Trophoblast cell (in vitro differentiated cells and primary cell): ENCODE data around the gene FBXO44. TPM values are rescaled to one million over a fixed set of nuclear protein-coding genes. Genes with fewer than 3 reads are reported as not detected.
"Not testable (repeated sequence)": the region's sequence is repeated elsewhere in the genome, so short reads cannot be mapped to it uniquely, and the experiment has no call there.

ENCODE experiments used
- DNase-seq, 2 donors: peaks; one replicate each; pipeline ENCODE4 v3.0.0-alpha.2; 2016
- H2AFZ ChIP-seq: 2 replicates; pipeline ENCODE4 v1.6.1; 2013; ENCODE audit warnings: low read length, moderate library complexity, mild to moderate bottlenecking; ENCODE audit not compliant: insufficient read depth, poor library complexity
- H2AK5ac ChIP-seq: 2 replicates; pipeline ENCODE4 v1.6.1; 2013; ENCODE audit warnings: mild to moderate bottlenecking, low read length
- H2BK120ac ChIP-seq: 2 replicates; pipeline ENCODE4 v1.6.1; 2013; ENCODE audit warnings: low read length, mild to moderate bottlenecking, moderate library complexity; ENCODE audit not compliant: insufficient read depth, poor library complexity
- H2BK12ac ChIP-seq: 2 replicates; pipeline ENCODE4 v1.6.1; 2013; ENCODE audit warnings: mild to moderate bottlenecking, low read length, moderate library complexity
- H2BK5ac ChIP-seq: 2 replicates; pipeline ENCODE4 v1.6.1; 2013; ENCODE audit warnings: low read length, low read depth, moderate library complexity, mild to moderate bottlenecking; ENCODE audit not compliant: poor library complexity
- H3K14ac ChIP-seq: 2 replicates; pipeline ENCODE4 v1.6.1; 2013; ENCODE audit warnings: mild to moderate bottlenecking, low read length
- H3K18ac ChIP-seq: 2 replicates; pipeline ENCODE4 v1.6.1; 2013; ENCODE audit warnings: mild to moderate bottlenecking, low read length
- H3K23ac ChIP-seq: 2 replicates; pipeline ENCODE4 v1.6.1; 2013; ENCODE audit warnings: low read length
- H3K27ac ChIP-seq: 2 replicates; pipeline ENCODE4 v1.5.1; 2013; ENCODE audit warnings: low read depth, mild to moderate bottlenecking, inconsistent platforms, low read length, moderate library complexity
- H3K27me3 ChIP-seq: 2 replicates; pipeline ENCODE4 v1.6.1; 2013; ENCODE audit warnings: inconsistent platforms, mild to moderate bottlenecking, low read length, moderate library complexity; ENCODE audit not compliant: insufficient read depth
- H3K36me3 ChIP-seq, 2 experiments: 1 replicate in 1 of 2; 2 replicates in 1 of 2; pipeline ENCODE4 v1.6.1; 2013; ENCODE audit warnings: low read length in 2 of 2, mild to moderate bottlenecking in 2 of 2, moderate library complexity in 1 of 2; ENCODE audit not compliant: insufficient read depth in 2 of 2, control insufficient read depth in 1 of 2
- H3K4ac ChIP-seq: 2 replicates; pipeline ENCODE4 v1.6.1; 2013; ENCODE audit warnings: low read depth, mild to moderate bottlenecking, low read length, moderate library complexity
- H3K4me1 ChIP-seq, 2 experiments: 1 replicate in 1 of 2; 2 replicates in 1 of 2; pipeline ENCODE4 v1.6.1; 2013; ENCODE audit warnings: low read length in 2 of 2, mild to moderate bottlenecking in 2 of 2, moderate library complexity in 1 of 2; ENCODE audit not compliant: insufficient read depth in 2 of 2, control insufficient read depth in 1 of 2
- H3K4me2 ChIP-seq: 2 replicates; pipeline ENCODE4 v1.6.1; 2013; ENCODE audit warnings: inconsistent platforms, mild to moderate bottlenecking, low read length, moderate library complexity
- H3K4me3 ChIP-seq: 2 replicates; pipeline ENCODE4 v1.5.1; 2013; ENCODE audit warnings: mild to moderate bottlenecking, low read depth, low read length, inconsistent platforms
- H3K79me1 ChIP-seq: one replicate; pipeline ENCODE4 v1.6.1; 2013; ENCODE audit warnings: low read length
- H3K79me2 ChIP-seq: 2 replicates; pipeline ENCODE4 v1.6.1; 2013; ENCODE audit warnings: low read length, mild to moderate bottlenecking; ENCODE audit not compliant: control insufficient read depth, insufficient read depth, poor library complexity
- H3K9ac ChIP-seq: 2 replicates; pipeline ENCODE4 v1.6.1; 2013; ENCODE audit warnings: mild to moderate bottlenecking, low read length
- H3K9me3 ChIP-seq: 2 replicates; pipeline ENCODE4 v1.6.1; 2013; ENCODE audit warnings: low read depth, mild to moderate bottlenecking, control low read depth, inconsistent platforms, low read length; ENCODE audit not compliant: insufficient read depth
- H4K12ac ChIP-seq: 2 replicates; pipeline ENCODE4 v1.6.1; 2013; ENCODE audit warnings: low read depth, mild to moderate bottlenecking, low read length, moderate library complexity
- H4K8ac ChIP-seq: 2 replicates; pipeline ENCODE4 v1.6.1; 2013; ENCODE audit warnings: low read depth, mild to moderate bottlenecking, low read length, moderate library complexity
- H4K91ac ChIP-seq: one replicate; pipeline ENCODE4 v1.6.1; 2013; ENCODE audit warnings: low read depth, mild to moderate bottlenecking, low read length, moderate library complexity
- WGBS: extraction: QIAGEN DNeasy Blood & Tissue Kit; methylation state at CpG from one replicate; pipeline ENCODE4 v1.1.7; 2013; ENCODE audit warnings: missing lambda C conversion rate; ENCODE audit not compliant: insufficient read length, insufficient coverage; ENCODE audit errors: extremely low coverage; 5-methylcytosine and 5-hydroxymethylcytosine counted together
- polyA plus RNA-seq: library from polyadenylated mRNA; stranded (reverse); fragments of 200-250 nt; gene quantifications from 2 replicates; pipeline ENCODE4 v1.2.3, GENCODE V29; 2013

Gene FBXO44, protein sequence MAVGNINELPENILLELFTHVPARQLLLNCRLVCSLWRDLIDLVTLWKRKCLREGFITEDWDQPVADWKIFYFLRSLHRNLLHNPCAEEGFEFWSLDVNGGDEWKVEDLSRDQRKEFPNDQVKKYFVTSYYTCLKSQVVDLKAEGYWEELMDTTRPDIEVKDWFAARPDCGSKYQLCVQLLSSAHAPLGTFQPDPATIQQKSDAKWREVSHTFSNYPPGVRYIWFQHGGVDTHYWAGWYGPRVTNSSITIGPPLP
- polyA plus RNA-seq = 12.1 and 12.9 TPM in 2 replicates

DNA sequence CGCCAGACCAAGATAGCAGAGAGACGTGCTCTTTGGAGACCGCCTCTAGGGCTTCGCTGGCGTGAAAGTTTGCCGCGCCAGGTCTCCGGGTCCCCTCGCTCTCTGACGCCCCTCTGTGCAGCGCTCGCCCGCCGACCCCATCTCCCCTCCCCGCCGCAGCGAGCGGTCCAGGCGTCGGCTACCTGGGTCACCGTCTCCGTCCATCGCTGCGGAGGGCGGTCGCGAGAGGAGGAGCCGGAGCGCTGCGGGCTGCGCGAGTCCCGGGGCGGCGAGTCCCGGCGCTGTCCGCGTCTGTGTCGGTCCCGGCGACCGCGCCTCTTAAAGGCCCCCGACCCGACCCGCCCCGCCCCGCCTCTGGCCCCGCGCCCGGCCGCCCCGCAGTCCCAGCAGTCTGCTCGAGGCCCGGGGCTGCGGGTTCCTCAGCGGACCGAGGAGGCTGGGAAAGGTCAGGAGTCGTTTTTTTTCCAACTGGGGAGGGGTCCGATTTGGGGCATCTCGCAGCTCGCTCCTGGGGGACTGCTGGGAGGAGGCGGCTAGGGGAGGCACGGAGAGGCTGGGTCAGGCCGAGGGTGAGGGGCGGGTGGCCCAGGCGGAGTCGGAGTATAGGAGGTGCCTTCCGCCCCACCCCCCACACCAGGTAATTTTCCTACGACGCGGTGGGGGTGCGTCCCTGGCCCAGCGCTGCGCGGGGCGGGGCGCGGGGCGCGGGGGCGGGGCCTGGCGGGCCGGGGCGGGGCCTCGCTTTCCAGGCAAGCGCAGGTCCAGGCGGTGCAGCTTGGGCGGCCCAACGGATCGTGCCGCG, at the start of gene FBXO44, which contains the start of gene FBXO2:
FBXO44 (plus strand) TSS at position 741 of the 802 bp plus-strand sequence. CDS start 959 bp downstream, outside the sequence.
FBXO2 (minus strand) TSS at position 293 of the 802 bp plus-strand sequence; CDS start at position 204, 89 bp downstream.
- H3K4me2 ChIP-seq = peak within 1 kb of the TSS; percentile 85
- peak within 1 kb of the TSS; percentile 43 for H3K9ac ChIP-seq
- H4K8ac ChIP-seq = peak within 1 kb of the TSS; percentile 56
- H3K14ac ChIP-seq = peak within 1 kb of the TSS; percentile 35
- WGBS = no CpG with 5 or more reads among the region's 94 CpGs
- H3K9me3 ChIP-seq = peaks cover 4% of the 10 kb centered on the region
- peaks cover 12% of the 10 kb centered on the region for H3K79me1 ChIP-seq
- peak within 1 kb of the TSS; percentile 10 for H2BK120ac ChIP-seq
- H3K4me1 ChIP-seq = peaks cover 6 to 16% of the 10 kb centered on the region in 2 experiments
- H2BK5ac ChIP-seq = no peak within 1 kb of the TSS
- H2AFZ ChIP-seq = peak within 1 kb of the TSS; percentile 77
- H3K23ac ChIP-seq = no peak within 1 kb of the TSS
- H4K91ac ChIP-seq = peak within 1 kb of the TSS; percentile 70
- peak within 1 kb of the TSS; percentile 27 for H2BK12ac ChIP-seq
- peaks cover 2% of the 10 kb centered on the region for H3K79me2 ChIP-seq
- no peaks in the 10 kb centered on the region for H3K27me3 ChIP-seq
- no peak within 1 kb of the TSS for H4K12ac ChIP-seq
- peak within 1 kb of the TSS; percentile 18 for H2AK5ac ChIP-seq
- peak within 1 kb of the TSS; percentile 75 for H3K4me3 ChIP-seq
- peak within 1 kb of the TSS; percentile 72 for H3K18ac ChIP-seq
- DNase-seq = peak; percentile 9 to 58
- H3K36me3 ChIP-seq = peaks cover 2 to 3% of the 10 kb centered on the region in 2 experiments
- peak within 1 kb of the TSS; percentile 40 for H3K27ac ChIP-seq
- H3K4ac ChIP-seq = peak within 1 kb of the TSS; percentile 29

DNA sequence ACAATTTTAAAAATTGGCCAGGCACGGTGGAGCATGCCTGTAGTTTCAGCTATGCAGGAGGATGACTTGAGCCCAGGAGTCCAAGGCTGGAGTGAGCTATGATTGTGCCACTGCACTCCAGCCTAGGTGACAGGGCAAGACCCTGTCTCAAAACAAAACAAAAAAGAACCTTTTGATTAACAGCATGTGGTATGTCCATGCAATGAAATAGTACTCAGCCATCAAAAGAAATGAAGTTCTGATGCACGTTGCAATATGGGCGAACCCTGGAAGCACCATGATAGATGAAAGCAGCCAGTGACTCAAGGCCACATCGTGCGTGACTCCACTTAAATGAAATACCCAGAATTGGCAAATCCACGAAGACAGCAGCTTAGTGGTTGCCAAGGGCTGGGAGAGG, 47.9 kb upstream of the FBXO44 start:
- Histone ChIP-seq H3K4me3 (no peak overlapping the region), H2AK5ac (no peak overlapping the region), H3K23ac (no peak overlapping the region), H3K36me3 (no peaks in the 10 kb centered on the region), H3K14ac (no peak overlapping the region), H4K12ac (no peak overlapping the region), H4K8ac (no peak overlapping the region), H2BK12ac (no peak overlapping the region), H2AFZ (no peak overlapping the region), H3K4ac (no peak overlapping the region), H3K79me1 (no peaks in the 10 kb centered on the region), H3K27me3 (peaks cover 2% of the 10 kb centered on the region), H3K9me3 (peaks cover 3% of the 10 kb centered on the region), H3K27ac (no peak overlapping the region), H3K9ac (no peak overlapping the region), H3K79me2 (no peaks in the 10 kb centered on the region), H4K91ac (no peak overlapping the region), H3K4me2 (no peak overlapping the region), H3K4me1 (no peaks in the 10 kb centered on the region), H2BK120ac (no peak overlapping the region), H3K18ac (no peak overlapping the region), H2BK5ac (no peak overlapping the region)
- WGBS = no CpG with 5 or more reads among the region's 6 CpGs
- no peak for DNase-seq

DNA sequence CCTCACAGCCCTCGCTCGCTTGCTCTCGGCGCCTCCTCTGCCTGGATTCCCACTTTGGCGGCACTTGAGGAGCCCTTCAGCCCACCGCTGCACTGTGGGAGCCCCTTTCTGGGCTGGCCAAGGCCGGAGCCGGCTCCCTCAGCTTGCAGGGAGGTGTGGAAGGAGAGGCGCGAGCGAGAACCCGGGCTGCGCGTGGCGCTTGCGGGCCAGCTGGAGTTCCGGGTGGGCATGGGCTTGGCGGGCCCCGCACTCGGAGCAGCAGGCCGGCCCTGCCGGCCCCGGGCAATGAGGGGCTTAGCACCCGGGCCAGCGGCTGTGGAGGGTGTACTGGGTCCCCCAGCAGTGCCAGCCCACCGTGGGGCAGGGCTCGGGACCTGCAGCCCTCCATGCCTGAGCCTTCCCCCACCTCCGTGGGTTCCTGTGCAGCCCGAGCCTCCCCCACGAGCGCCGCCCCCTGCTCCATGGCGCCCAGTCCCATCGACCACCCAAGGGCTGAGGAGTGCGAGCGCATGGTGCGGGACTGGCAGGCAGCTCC, 46.0 kb upstream of the FBXO44 start:
- not testable (repeated sequence) for H4K8ac ChIP-seq, H2BK12ac ChIP-seq, H2BK5ac ChIP-seq, H3K9ac ChIP-seq, H3K79me2 ChIP-seq, H3K27me3 ChIP-seq, H3K4me1 ChIP-seq, H3K36me3 ChIP-seq, H4K12ac ChIP-seq, H3K4me3 ChIP-seq, H2AK5ac ChIP-seq, H3K18ac ChIP-seq, H3K9me3 ChIP-seq, H4K91ac ChIP-seq, H3K23ac ChIP-seq, H3K27ac ChIP-seq, H2BK120ac ChIP-seq, H3K79me1 ChIP-seq, H3K14ac ChIP-seq, H2AFZ ChIP-seq, DNase-seq, H3K4me2 ChIP-seq, H3K4ac ChIP-seq
- no CpG with 5 or more reads among the region's 37 CpGs for WGBS

DNA sequence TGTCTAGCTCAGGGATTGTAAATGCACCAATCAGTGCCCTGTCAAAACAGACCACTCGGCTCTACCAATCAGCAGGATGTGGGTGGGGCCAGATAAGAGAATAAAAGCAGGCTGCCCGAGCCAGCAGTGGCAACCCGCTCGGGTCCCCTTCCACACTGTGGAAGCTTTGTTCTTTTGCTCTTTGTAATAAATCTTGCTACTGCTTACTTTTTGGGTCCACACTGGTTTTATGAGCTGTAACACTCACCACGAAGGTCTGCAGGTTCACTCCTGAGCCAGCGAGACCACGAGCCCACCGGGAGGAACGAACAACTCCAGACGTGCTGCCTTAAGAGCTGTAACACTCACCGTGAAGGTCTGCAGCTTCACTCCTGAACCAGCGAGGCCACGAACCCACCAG, 45.3 kb upstream of the FBXO44 start:
- H3K27me3 ChIP-seq, H4K8ac ChIP-seq, H3K14ac ChIP-seq, H3K27ac ChIP-seq, H3K79me1 ChIP-seq, H3K9me3 ChIP-seq, H4K91ac ChIP-seq, H3K23ac ChIP-seq, H3K18ac ChIP-seq, H2BK12ac ChIP-seq, H3K36me3 ChIP-seq, H2AK5ac ChIP-seq, H2AFZ ChIP-seq, H2BK120ac ChIP-seq, DNase-seq, H3K4ac ChIP-seq, H3K4me2 ChIP-seq, H3K9ac ChIP-seq, H3K4me1 ChIP-seq, H3K4me3 ChIP-seq, H3K79me2 ChIP-seq, H2BK5ac ChIP-seq, H4K12ac ChIP-seq: not testable (repeated sequence)
- no CpG with 5 or more reads among the region's 13 CpGs for WGBS
